ENCODE results near the gene CR1L.
A peak's percentile ranks its signal among the peaks of the same experiment; 100 is the strongest.
"Not testable (repeated sequence)": the region's sequence is repeated elsewhere in the genome, so short reads cannot be mapped to it uniquely, and the experiment has no call there.

The CR1L gene

DNA sequence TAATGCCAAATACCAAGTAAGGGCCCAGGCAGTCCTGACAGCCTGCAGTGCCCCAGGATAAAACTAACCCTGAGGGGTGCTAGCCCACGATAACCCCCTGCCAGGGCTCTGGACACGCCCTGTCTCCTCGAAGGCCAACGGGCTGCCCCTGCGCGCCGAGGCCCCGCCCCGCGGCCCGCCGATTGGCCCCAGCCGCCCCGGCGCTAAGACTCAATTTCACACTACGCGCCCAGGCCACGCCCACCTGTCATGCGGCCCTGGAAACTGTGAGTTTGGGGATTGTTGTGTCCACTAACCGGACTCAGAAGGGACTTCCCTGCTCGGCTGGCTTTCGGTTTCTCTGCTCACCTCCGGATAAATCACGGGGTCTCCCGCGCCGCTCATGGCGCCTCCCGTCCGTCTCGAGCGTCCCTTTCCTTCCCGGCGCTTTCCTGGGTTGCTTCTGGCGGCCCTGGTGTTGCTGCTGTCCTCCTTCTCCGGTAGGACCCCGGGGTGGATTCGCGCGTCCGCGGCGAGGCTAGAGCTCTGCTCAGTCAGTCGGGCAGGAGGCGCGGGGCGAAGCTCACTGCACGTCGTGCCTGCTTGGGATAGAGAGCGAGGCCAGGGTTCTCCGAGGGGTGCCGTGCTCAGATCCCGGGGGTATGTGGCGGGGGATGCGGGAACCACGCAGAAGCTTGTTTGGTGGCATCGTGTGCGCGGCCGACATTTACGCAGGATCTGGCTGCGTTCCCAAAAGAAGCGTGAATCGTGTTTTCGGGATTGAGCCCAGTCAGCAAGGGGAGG lies at the start of gene CR1L:
Gene CR1L, plus strand, starts transcription at position 282 of the 783 bp plus-strand sequence. Its CDS starts 101 bp downstream, at position 383.
- peak; percentile 49 for DNase-seq (ENCODE audit: low read depth, low spot score)

DNA sequence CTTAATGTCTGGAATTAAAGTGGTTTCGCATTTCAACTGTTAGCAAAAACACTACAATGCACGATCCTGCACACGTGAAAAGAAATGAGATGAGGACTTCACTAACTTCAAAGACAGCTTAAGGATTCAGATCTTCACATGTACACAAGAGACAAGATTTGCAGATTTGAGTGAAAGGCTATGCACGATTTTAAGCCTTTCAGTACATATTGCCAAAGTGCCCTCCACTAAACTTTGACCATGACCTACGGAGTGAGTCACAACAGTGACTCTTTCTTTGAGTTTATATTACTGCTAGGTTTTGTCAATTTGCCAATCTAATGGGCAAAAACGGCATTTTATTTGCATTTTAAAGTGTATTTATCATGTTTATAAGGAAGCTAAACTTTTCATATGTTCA lies 41.2 kb upstream of the CR1L start:
- no peak for DNase-seq (ENCODE audit: low read depth, low spot score)

DNA sequence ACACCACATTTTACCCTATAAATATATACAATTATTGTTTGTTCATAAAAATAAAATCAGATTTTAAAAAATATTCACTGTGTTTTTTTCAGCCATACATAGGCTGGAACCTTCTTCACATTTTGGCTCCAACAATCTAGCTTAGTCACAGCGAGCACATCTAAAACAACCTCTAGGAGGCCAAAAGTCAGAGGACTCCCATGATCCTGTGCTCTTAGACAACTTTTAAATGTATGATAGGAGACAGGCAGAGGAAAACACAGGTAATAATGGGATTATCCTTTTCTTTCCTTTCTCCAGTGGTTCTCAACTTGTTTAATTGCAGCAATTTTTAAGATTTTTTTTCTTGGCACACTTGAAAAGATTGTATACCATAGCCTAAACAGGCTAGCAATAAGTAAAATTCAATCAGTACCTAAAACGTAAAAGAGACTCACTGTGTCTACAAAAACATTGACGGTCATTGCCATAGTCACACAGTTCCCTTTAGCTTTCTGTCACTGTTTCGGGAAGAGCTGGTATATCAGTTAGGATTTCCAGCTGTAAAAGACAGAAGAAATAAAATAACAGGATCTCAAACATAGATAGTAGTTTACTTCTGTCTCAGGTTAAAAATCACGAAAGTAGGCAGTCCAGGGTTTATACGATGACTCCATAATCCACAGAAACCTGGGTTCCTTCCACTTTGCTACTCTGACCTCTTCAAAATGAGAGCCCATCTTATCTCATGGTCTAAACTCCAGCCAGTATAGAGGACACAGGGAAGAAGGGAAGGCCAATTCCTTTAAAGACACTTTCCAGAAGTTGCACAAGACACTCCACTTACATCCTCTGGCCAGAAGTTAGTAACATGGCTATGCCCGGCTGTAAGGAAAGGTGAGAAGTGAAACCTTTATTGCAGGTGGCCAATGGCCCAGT lies 39.2 kb upstream of the CR1L start:
- DNase-seq (ENCODE audit: low read depth, low spot score), result no peak

DNA sequence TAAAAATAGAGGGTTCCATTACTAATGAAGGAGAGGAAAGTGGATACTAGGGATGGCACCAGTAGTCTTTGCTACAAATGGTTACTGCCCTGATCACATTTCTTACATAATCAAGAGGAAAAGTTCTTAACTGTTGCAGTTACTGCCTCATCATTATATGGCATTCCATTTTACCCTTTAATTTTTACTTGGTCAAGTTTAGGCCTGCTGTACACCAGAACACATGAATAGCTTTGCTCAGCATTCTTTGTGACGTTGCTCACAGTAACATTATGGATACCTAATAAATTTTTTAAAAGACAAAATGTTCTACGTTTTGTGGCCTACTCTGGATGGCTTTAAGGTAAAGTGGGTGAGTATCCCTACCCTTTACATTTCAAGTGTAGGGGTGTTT lies 38.6 kb upstream of the CR1L start:
- DNase-seq (ENCODE audit: low read depth, low spot score), result no peak

DNA sequence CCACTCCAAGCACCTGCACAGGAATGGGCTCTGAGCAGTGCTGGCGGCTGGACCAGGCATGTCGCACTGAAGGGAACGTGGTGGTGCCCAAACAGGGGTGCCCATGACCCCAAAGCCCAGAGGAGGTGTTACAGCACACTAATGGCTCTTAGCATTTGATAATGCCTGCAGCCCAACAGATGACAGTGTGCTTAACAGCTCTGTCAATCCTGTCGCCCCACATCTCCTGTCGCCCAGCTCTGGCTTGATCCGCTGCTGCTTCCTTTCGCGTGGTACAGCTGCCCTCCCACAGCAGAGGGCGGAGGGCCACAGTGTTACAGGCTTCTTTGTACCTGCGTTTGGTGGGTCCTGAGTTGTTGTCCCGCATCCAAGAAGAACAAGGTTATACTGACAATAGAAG lies 32.2 kb upstream of the CR1L start:
- no peak for DNase-seq (ENCODE audit: low read depth, low spot score)

DNA sequence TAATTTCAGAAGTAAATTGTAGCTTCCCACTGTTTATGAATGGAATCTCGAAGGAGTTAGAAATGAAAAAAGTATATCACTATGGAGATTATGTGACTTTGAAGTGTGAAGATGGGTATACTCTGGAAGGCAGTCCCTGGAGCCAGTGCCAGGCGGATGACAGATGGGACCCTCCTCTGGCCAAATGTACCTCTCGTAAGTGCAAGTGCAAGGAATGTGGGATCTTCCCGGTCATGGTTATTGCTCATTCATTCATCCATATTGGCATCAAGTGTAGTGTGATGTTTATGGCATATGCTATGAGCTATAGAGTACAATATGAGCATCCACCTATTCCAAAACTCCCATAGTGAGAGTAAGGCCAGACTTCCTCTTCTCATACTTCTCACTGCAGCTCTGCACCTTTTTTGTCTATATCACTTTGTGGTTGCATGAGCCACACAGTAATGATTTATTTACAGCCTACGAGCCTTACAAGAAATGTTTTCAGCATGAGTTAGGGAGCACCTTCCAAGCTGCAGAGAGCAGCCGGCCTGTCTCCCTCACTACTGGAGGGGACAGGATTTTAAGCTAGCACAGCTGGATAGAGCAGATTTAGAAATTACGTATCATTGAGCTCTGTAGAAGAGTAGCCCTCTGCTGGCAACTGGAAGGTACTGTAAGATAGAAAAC lies 24.9 kb upstream of the CR1L start:
- DNase-seq (ENCODE audit: low read depth, low spot score), result no peak

DNA sequence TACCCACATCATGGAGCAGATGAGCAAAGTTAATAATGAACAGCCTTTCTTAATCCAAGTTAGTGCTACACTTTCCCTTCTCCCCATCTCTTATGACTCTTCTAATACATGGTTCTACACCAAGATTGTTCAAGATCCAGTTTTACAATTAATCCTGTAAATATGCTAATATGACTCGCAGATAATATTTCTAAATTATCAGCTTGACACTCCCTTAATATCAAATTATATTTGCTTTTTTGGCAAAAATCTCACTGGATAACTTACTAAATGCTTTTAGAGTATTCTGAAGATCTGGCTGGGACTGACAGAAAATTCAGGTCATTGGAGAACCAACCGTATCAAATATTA lies 24.4 kb upstream of the CR1L start:
- no peak for DNase-seq (ENCODE audit: low read depth, low spot score)

DNA sequence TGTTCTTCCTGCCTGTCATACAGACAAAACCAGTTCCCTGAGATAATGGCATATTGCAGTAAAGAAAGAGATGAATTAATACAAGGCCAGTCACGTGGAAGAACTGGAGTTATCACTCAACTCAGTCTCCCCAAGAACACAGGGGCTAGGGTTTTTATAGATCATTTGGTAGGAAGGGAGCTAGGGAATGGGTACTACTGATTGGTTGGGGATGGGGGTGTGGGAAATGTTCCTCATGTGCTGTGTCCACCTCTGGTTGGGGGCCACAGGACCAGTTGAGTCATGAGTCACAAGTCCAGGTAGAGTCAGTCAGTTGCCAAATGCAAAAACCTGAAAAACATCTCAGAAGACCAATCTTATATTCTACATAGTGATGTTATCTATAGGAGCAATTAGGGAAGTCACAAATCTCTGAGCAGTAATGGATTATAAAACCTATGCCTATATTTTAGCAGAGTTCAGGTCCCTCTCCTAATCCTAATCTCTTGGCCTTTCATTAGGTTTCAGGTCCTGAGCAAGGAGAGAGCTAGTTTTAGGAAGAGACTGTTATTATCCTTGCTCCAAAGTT lies 19.3 kb upstream of the CR1L start:
- DNase-seq (ENCODE audit: low read depth, low spot score), result not testable (repeated sequence)

DNA sequence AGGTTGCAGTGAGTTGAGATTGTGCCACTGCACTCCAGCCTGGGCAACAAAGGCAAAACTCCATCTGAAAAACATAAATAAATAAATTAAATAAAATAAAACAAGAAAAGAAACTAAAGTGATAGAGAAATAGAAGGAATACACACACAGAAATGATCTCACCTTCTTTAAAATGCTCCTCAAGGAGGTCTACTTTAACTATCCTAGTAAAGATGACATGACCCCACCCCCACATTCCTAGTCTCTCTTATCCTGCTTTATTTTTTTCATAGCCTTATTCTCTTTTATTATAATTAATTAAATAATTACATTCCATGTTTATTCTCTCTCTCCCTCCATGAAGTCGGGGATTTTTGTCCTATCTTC lies 18.0 kb upstream of the CR1L start:
- DNase-seq (ENCODE audit: low read depth, low spot score), result no peak

DNA sequence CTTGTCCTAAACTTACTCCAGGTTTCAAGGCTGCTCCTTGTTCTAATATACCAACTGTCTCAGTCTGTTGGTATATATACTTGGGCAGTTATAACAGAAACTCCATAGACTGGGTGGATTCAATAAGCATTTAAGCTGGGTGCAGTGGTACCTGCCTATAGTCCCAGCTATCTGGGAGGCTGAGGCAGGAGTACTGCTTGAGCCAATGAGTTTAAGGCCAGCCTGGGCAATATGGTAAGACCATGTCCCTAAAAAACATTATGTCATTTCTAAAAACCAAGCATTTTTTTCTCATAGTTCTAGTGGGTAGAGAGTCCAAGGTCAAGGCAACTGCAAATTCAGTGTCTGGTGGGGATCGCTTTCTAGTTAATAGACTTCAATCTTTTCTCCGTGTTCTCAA lies 17.4 kb upstream of the CR1L start:
- DNase-seq (ENCODE audit: low read depth, low spot score), result no peak

DNA sequence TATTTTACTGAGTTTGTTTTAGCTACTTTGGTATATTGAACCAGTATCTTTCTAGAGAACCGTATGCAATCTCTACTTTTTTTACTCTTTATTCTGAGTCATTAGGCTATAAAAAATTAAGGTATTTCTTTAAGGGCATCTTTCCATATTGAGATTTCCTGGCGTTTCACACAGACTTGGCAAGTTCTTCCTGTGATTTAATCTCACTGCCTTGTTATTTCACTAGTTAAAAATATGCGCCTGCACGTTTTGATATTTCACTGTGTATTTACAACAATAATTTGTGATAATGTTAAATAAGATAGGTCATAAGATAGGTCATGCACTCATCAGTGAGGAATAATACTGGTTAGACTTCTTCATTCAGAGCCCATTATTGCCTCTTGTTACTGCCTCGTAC lies 16.2 kb upstream of the CR1L start:
- DNase-seq (ENCODE audit: low read depth, low spot score), result no peak

DNA sequence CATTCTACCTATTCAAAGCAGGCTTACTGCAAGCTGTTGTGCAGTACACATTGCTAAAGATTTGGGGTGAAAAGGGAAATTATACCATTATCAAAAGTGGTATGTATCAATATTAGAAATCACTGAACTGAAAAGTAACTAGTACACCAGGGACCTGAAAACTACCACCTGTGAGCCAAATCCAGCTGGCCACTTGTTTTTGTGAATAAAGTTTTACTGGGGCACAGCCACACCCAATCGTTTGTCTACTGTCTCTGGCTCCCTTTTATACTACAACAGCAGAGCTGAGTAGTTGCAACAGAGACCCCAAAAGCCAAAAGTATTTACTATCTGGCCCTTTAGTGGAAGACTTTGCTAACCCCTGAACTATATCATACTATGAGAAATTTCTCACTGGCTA lies 13.8 kb upstream of the CR1L start:
- DNase-seq (ENCODE audit: low read depth, low spot score), result no peak

DNA sequence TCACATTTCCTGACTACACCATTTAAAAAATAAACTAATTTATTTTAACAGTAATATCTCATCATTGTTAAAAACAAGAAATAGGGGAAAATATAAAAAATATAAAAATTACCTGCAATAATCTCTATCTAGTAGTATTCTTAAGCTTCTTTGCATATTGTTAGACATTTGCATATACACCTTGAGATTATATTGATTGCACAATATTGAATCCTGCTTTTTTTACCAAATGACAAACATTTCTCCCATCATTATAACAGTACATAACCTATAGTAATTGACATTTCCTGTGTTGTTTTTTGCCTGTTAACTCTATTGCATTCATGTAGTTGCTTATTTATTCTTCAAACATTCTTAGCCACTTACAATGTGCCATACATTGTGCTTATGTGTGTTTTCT lies 11.7 kb upstream of the CR1L start:
- no peak for DNase-seq (ENCODE audit: low read depth, low spot score)

DNA sequence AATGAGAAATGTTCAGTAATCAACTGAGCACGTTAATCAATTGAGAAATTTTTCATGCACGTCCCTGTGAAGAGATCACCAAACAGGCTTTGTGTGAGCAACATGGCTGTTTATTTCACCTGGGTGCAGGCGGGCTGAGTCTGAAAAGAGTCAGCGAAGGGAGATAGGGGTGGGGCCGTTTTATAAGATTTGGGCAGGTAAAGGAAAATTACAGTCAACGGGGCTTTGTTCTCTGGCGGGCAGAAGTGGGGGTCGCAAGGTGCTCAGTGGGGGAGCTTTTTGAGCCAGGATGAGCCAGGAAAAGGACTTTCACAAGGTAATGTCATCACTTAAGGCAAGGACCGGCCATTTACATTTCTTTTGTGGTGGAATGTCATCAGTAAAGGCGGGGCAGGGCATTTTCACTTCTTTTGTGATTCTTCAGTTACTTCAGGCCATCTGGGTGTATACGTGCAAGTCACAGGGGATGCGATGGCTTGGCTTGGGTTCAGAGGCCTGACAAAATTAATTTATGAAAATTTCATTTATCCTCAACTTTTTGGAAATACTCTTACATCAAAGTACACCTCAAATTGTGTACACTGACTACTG lies 11.1 kb upstream of the CR1L start:
- DNase-seq (ENCODE audit: low read depth, low spot score), result not testable (repeated sequence)

DNA sequence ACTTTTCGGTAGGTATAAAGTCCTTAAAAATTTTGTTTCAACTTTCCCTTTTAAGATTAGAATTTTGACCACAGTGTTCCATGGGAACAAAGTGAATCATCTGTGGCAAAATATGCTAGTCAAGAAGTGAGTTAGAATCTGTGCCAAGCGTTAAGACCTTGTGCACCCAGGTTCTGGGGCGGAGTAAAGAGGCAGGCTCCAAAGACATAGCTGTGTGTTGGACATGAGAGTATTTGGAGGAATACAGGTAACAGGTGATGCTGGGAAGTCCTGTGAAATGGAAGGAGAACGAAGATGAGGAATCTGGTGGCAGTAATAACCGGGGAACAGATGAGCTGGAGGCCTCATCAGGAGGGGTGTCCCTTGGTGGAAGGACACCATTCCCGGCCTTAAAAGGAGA lies 10.6 kb upstream of the CR1L start:
- not testable (repeated sequence) for DNase-seq (ENCODE audit: low read depth, low spot score)

DNA sequence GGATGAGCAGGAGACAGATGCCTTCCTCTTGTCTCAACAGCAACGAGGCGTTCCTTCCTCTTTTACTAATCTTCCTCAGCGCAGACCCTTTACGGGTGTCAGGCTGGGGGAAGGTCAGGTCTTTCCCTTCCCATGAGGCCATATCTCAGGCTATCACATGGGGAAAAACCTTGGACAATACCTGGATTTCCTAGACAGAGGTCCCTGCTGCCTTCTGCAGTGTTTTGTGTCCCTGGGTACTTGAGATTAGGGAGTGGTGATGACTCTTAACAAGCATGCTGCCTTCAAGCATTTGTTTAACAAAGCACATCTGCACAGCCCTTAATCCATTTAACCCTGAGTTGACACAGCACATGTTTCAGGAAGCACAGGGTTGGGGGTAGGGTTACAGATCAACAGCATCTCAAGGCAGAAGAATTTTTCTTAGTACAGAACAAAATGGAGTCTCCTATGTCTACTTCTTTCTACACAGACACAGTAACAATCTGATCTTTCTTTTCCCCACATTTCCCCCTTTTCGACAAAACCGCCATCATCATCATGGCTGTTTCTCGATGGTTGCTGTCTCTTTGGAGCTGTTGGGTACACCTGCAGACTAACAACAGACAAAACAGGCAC lies 9.3 kb upstream of the CR1L start:
- not testable (repeated sequence) for DNase-seq (ENCODE audit: low read depth, low spot score)

DNA sequence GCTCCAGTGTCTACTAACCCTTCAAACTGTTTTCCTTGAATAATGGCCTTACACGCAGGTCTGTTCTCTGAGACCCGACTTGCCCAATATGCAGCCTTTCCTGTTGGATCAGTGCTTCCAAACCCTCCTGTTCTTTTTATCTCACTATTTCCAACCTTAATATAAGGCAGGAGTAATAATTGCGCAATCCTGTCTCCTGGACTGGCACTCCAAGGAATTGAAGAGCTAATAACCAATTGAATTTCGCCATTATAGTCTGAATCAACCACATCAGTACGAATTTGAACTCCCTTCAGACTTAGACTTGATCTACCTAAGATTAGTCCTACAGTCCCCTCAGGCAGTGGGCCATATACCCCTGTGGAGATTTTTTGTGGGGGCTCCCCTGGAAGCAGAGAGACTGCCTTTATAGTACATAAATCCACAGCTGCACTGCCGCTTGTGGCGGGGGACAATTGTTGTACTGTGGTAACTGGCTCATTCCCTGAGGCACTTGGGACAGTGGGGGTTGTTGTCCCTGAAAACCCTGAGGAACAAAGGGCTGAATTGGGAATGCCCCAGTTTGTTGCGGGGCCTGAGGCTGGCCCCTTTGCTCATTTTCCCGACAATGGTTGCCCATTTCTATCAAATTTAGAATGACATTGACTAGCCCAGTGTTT lies 6.3 kb upstream of the CR1L start:
- not testable (repeated sequence) for DNase-seq (ENCODE audit: low read depth, low spot score)

DNA sequence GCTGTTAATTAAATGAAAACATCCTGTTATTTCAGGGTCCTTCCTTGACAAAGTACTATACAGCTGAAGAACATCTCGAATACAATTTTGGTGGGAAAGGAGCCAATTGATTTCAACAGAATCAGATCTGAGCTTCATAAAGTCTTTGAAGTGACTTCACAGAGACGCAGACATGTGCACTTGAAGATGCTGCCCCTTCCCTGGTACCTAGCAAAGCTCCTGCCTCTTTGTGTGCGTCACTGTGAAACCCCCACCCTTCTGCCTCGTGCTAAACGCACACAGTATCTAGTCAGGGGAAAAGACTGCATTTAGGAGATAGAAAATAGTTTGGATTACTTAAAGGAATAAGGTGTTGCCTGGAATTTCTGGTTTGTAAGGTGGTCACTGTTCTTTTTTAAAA lies 5.6 kb upstream of the CR1L start:
- not testable (repeated sequence) for DNase-seq (ENCODE audit: low read depth, low spot score)

DNA sequence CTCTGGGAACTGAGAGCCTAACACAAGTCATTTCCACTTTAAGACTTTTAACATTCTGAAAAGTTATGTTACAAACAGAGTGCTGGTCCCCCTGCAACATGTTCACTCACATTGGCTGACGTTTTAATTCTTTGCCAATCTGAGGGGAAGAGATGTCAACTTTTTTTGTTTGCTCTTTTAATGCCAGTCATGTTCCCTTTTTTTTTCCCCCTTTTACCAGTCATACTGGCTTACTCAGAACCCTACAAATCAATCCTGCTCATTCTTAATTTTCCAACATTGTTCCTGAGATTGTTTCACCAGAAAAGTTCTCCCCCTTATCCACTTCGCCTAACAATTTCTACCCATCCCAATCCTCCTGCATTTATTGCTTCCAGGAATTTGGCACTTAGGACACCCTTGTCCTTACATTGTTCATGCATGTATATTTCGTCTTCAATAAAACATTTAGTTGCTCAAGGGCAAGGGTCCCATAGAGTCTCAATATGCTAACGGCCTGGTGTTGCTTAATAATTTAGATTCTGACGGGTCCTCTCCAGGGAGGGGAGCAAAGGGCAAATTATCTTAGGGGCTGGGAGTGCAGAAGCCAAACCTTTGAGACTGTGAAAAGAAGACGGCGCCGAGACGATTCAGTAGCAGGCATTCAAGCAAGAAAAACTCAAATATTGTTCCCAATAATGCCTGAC lies 624 bp upstream of the CR1L start:
- DNase-seq (ENCODE audit: low read depth, low spot score), result no peak

DNA sequence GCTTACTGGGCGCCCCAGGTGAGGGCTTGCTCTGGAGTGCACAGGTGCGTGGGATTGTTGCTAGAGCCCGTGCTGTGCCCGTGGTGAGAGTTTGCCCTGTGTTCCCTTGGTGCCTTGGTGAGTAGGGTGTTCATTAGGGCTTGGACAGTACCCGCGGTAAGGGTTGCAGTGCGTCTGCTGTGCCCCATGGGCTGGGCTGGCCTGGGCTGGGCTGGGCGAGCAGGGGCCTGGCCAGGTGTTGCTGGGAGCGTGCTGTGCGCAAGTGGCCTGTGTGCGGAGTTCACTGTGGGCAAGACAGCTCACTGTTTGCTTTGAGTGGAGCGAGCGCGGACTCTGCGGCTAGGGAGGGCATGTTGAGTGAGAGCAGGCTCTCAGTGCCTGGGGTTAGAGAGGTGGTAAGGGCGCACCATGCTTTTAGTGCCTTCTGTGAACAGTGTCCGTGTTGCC lies 725 bp downstream of the CR1L start:
- no peak for DNase-seq (ENCODE audit: low read depth, low spot score)

Data from activated naive CD8-positive, alpha-beta T cell treated with anti-CD3 and anti-CD28 coated beads, Interleukin-2, amount 50 U/mL, for 16 hours (primary cell).